Adrenal gland (tissue), 5 donors: Measurements from ENCODE around the gene HPSE2.

Experiments used
- CTCF ChIP-seq, 6 experiments: fragments of 450-650 bp in 4 of 6; fragments of 200-600 bp in 2 of 6; sonication (generic) in 1 of 6; IDR thresholded peaks; 1 replicate in 5 of 6; 2 replicates in 1 of 6; pipeline versions ENCODE4 v1.5.1 to v1.8.0; 2016 to 2021; ENCODE audit warnings: antibody characterized with exemption in 6 of 6, mild to moderate bottlenecking in 2 of 6, moderate library complexity in 1 of 6
- POLR2A ChIP-seq, 2 donors: fragments of 450-650 bp; IDR thresholded peaks; one replicate each; pipeline ENCODE4 v1.6.1; 2017; ENCODE audit warnings: antibody characterized with exemption in 2 of 2, mild to moderate bottlenecking in 2 of 2, moderate library complexity in 1 of 2
- donor health status: DM: no; HTN: no; CAD: no.

GRCh38 chr10:99119258-99119748, 116.3 kb downstream of the HPSE2 start:
- TF ChIP-seq CTCF (IDR thresholded peaks at IDR 0.05) (no peak), POLR2A (IDR thresholded peaks at IDR 0.05) (no peak)
